Measurements from ENCODE around the gene TRABD2B. TPM values are rescaled to one million over a fixed set of nuclear protein-coding genes. Genes with fewer than 3 reads are reported as not detected.

The TRABD2B gene
- total RNA-seq, 3 donors from 2014 or later, result 1.4 to 3.7 (median 2.3) TPM

DNA sequence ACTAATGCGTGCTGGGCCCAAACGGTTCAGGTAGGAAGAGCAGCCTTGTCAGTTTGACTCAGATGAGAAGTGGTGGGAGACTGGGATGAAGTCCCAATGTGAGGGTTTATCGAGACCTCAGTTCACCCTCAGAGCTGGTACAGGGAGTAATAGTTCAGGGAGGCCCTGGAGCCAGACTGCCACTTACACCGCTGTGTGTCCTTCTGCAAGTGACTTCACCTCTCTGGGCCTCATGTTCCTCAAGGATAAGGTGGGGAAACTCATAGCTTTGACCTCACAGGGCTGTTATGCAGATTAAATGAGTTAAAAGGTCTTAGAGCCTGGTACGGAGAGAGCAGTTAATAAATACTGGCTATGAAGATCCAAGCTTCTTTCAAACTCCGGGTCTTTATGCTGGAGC lies 219.9 kb downstream of the TRABD2B start:
- Histone ChIP-seq H3K27me3 (no peaks in the 10 kb centered on the region), H3K9me3 (no peaks in the 10 kb centered on the region), H3K27ac (no peak overlapping the region), H3K36me3 (no peaks in the 10 kb centered on the region), H3K4me3 (no peak overlapping the region), H3K4me1 (no peaks in the 10 kb centered on the region)
- intact Hi-C loops (cut with DNase I; ENCODE audit: low total_unique reads), result no loop called here
- TF ChIP-seq POLR2A (IDR thresholded peaks at IDR 0.05) (no peak), CTCF (IDR thresholded peaks at IDR 0.05) (no peak), POLR2AphosphoS5 (IDR thresholded peaks at IDR 0.05) (no peak)
- DNase-seq (ENCODE audit: low spot score in 2 of 2), result no peak

GRCh38 chr1:47776667-47777131 lies 220.5 kb downstream of the TRABD2B start:
- intact Hi-C loops (cut with DNase I; ENCODE audit: low total_unique reads), result no loop called here
- no peaks in the 10 kb centered on the region for H3K4me1 ChIP-seq
- no peak for DNase-seq (ENCODE audit: low spot score in 2 of 2)
- no peaks in the 10 kb centered on the region for H3K36me3 ChIP-seq
- no peak overlapping the region for H3K4me3 ChIP-seq
- no peak for TF ChIP-seq POLR2A (IDR thresholded peaks at IDR 0.05)
- no peak for TF ChIP-seq POLR2AphosphoS5 (IDR thresholded peaks at IDR 0.05)
- no peak for TF ChIP-seq CTCF (IDR thresholded peaks at IDR 0.05)
- H3K27ac ChIP-seq, result no peak overlapping the region
- no peaks in the 10 kb centered on the region for H3K9me3 ChIP-seq
- no peaks in the 10 kb centered on the region for H3K27me3 ChIP-seq

- no peak for DNase-seq (ENCODE audit: low spot score in 2 of 2)
- no peaks in the 10 kb centered on the region for H3K4me1 ChIP-seq
- H3K27me3 ChIP-seq, result no peaks in the 10 kb centered on the region
- no peak overlapping the region for H3K4me3 ChIP-seq
- intact Hi-C loops (cut with DNase I; ENCODE audit: low total_unique reads), result no loop called here
- H3K27ac ChIP-seq, result no peak overlapping the region
- no peak for TF ChIP-seq POLR2A (IDR thresholded peaks at IDR 0.05)
- no peak for TF ChIP-seq CTCF (IDR thresholded peaks at IDR 0.05)
- no peak for TF ChIP-seq POLR2AphosphoS5 (IDR thresholded peaks at IDR 0.05)
- no peaks in the 10 kb centered on the region for H3K9me3 ChIP-seq
- no peaks in the 10 kb centered on the region for H3K36me3 ChIP-seq
These were observed 222.0 kb downstream of the TRABD2B start for GRCh38 chr1:47774986-47775834.

DNA sequence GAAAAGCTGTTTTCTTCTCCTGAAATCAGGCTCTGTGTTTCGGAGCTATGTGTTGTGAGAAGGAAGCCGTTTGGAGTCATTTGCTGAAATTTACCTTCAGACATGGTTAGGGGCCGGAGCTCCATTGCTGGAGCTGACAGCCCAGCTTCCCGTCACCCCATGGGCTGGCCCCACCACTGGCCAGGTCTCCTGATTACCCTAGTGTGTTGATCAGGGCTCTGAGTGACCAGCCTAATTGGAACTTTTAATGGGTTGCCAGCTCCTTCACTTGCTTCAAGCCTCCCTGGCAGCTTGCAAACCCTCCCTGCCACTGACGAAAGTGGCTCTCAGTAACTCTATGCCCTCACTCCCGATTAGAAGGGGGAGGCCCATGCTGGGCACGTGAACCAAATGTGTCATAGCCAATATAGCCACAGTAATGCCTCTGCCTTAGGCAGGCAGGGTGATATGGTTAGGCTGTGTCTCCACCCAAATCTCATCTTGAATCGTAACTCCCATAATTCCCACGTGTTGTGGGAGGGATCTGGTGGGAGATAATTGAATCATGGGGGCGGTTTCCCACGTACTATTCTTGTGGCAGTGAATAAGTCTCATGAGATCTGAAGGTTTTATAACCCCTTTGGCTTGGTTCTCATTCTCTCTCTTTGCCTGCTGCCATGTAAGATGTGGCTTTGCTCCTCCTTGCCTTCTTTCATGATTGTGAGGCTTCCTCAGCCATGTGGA lies 224.1 kb downstream of the TRABD2B start:
- H3K4me1 ChIP-seq, result no peaks in the 10 kb centered on the region
- no peak for TF ChIP-seq CTCF (IDR thresholded peaks at IDR 0.05)
- TF ChIP-seq POLR2A (IDR thresholded peaks at IDR 0.05), result no peak
- no peak for TF ChIP-seq POLR2AphosphoS5 (IDR thresholded peaks at IDR 0.05)
- no peak for DNase-seq (ENCODE audit: low spot score in 2 of 2)
- H3K27ac ChIP-seq, result no peak overlapping the region
- intact Hi-C loops (cut with DNase I; ENCODE audit: low total_unique reads), result no loop called here
- no peaks in the 10 kb centered on the region for H3K36me3 ChIP-seq
- H3K9me3 ChIP-seq, result no peaks in the 10 kb centered on the region
- no peak overlapping the region for H3K4me3 ChIP-seq
- H3K27me3 ChIP-seq, result no peaks in the 10 kb centered on the region

DNA sequence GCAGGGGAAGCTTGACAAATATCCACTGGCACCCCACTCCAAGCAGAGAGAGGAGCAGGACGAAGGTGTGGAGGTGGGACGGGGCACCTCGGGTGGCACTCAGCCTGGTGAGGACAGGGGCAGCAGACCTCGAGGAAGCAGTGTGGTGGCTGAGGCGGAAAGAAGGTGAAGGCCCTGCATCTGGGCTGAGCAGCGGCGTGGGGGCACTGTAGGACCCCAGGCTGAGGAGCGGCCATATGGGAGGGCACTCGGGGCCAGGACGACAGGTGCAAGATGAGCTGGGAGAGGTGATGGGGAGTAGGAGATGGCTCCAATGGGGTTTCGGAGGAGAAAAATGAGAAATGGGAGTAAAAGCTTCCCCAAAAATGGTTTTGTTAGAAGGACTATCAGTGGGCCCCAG lies 224.9 kb downstream of the TRABD2B start:
- H3K36me3 ChIP-seq, result no peaks in the 10 kb centered on the region
- H3K9me3 ChIP-seq, result no peaks in the 10 kb centered on the region
- no peaks in the 10 kb centered on the region for H3K27me3 ChIP-seq
- TF ChIP-seq POLR2A (IDR thresholded peaks at IDR 0.05), result no peak
- TF ChIP-seq POLR2AphosphoS5 (IDR thresholded peaks at IDR 0.05), result no peak
- TF ChIP-seq CTCF (IDR thresholded peaks at IDR 0.05), result no peak
- intact Hi-C loops (cut with DNase I; ENCODE audit: low total_unique reads), result no loop called here
- DNase-seq (ENCODE audit: low spot score in 2 of 2), result no peak
- no peak overlapping the region for H3K4me3 ChIP-seq
- H3K27ac ChIP-seq, result no peak overlapping the region
- no peaks in the 10 kb centered on the region for H3K4me1 ChIP-seq

Measured in breast epithelium (tissue), 4 donors.